Rectal smooth muscle tissue (tissue), 1 donor: Measurements from ENCODE around the gene TNPO2.

Experiments used
- H3K27ac ChIP-seq: one replicate; pipeline ENCODE4 v1.7.0; 2013; ENCODE audit warnings: low read depth, low read length, inconsistent platforms
- H3K27me3 ChIP-seq: one replicate; pipeline ENCODE4 v1.7.0; 2013; ENCODE audit warnings: low read length; ENCODE audit not compliant: control insufficient read depth, insufficient read depth
- H3K36me3 ChIP-seq: one replicate; pipeline ENCODE4 v1.7.0; 2013; ENCODE audit warnings: low read length; ENCODE audit not compliant: control insufficient read depth, insufficient read depth
- H3K4me1 ChIP-seq: one replicate; pipeline ENCODE4 v1.7.0; 2013; ENCODE audit warnings: low read length; ENCODE audit not compliant: control insufficient read depth, insufficient read depth
- H3K4me3 ChIP-seq: one replicate; pipeline ENCODE4 v1.7.0; 2013; ENCODE audit warnings: low read length
- H3K9ac ChIP-seq: one replicate; pipeline ENCODE4 v1.7.0; 2013; ENCODE audit warnings: low read length

The TNPO2 gene

GRCh38 chr19:12676384-12676792 lies 47.3 kb downstream of the TNPO2 start:
- no peak overlapping the region for H3K27ac ChIP-seq
- no peak overlapping the region for H3K9ac ChIP-seq
- no peaks in the 10 kb centered on the region for H3K27me3 ChIP-seq
- H3K36me3 ChIP-seq: peaks cover 40% of the 10 kb centered on the region
- no peaks in the 10 kb centered on the region for H3K4me1 ChIP-seq
- H3K4me3 ChIP-seq: no peak overlapping the region

- peaks cover 40% of the 10 kb centered on the region for H3K36me3 ChIP-seq
- no peak overlapping the region for H3K27ac ChIP-seq
- no peak overlapping the region for H3K9ac ChIP-seq
- no peaks in the 10 kb centered on the region for H3K4me1 ChIP-seq
- H3K27me3 ChIP-seq: no peaks in the 10 kb centered on the region
- no peak overlapping the region for H3K4me3 ChIP-seq
Observed at GRCh38 chr19:12675940-12676339, 47.8 kb downstream of the TNPO2 start.

GRCh38 chr19:12675399-12675798 lies 48.3 kb downstream of the TNPO2 start:
- Histone ChIP-seq H3K36me3 (peaks cover 40% of the 10 kb centered on the region), H3K4me1 (peaks cover 3% of the 10 kb centered on the region), H3K27ac (no peak overlapping the region), H3K27me3 (no peaks in the 10 kb centered on the region), H3K4me3 (no peak overlapping the region), H3K9ac (no peak overlapping the region)

- H3K27me3 ChIP-seq: no peaks in the 10 kb centered on the region
- H3K4me3 ChIP-seq: no peak overlapping the region
- peaks cover 30% of the 10 kb centered on the region for H3K36me3 ChIP-seq
- no peak overlapping the region for H3K27ac ChIP-seq
- H3K4me1 ChIP-seq: peaks cover 13% of the 10 kb centered on the region
- no peak overlapping the region for H3K9ac ChIP-seq
Observed at GRCh38 chr19:12672744-12673143, 51.0 kb downstream of the TNPO2 start.

GRCh38 chr19:12670159-12670928 lies 53.4 kb downstream of the TNPO2 start:
- H3K9ac ChIP-seq: peak overlapping the region; percentile 74
- peak overlapping the region; percentile 97 for H3K4me3 ChIP-seq
- no peak overlapping the region for H3K27ac ChIP-seq
- peaks cover 11% of the 10 kb centered on the region for H3K36me3 ChIP-seq
- H3K4me1 ChIP-seq: peaks cover 22% of the 10 kb centered on the region
- no peaks in the 10 kb centered on the region for H3K27me3 ChIP-seq

- Histone ChIP-seq H3K4me1 (peaks cover 22% of the 10 kb centered on the region), H3K9ac (peak overlapping the region; percentile 97), H3K36me3 (peaks cover 11% of the 10 kb centered on the region), H3K27me3 (no peaks in the 10 kb centered on the region), H3K4me3 (peak overlapping the region; percentile 97), H3K27ac (peak overlapping the region; percentile 99)
Observed at GRCh38 chr19:12669270-12670158, 54.2 kb downstream of the TNPO2 start.

GRCh38 chr19:12668932-12669269 lies 54.8 kb downstream of the TNPO2 start:
- Histone ChIP-seq H3K4me3 (peak overlapping the region; percentile 97), H3K4me1 (peaks cover 22% of the 10 kb centered on the region)

GRCh38 chr19:12668346-12668745 lies 55.4 kb downstream of the TNPO2 start:
- Histone ChIP-seq H3K27ac (peak overlapping the region; percentile 99), H3K4me3 (peak overlapping the region; percentile 97), H3K4me1 (peaks cover 22% of the 10 kb centered on the region), H3K9ac (no peak overlapping the region), H3K27me3 (no peaks in the 10 kb centered on the region), H3K36me3 (peaks cover 4% of the 10 kb centered on the region)

More at GRCh38 chr19:12668932-12669269, 54.8 kb downstream of the TNPO2 start:
- Histone ChIP-seq H3K27ac (peak overlapping the region; percentile 99), H3K27me3 (no peaks in the 10 kb centered on the region), H3K9ac (peak overlapping the region; percentile 95), H3K36me3 (peaks cover 5% of the 10 kb centered on the region)

- Histone ChIP-seq H3K9ac (no peak overlapping the region), H3K27me3 (no peaks in the 10 kb centered on the region), H3K27ac (no peak overlapping the region), H3K4me1 (peaks cover 22% of the 10 kb centered on the region), H3K4me3 (peak overlapping the region; percentile 97), H3K36me3 (peaks cover 4% of the 10 kb centered on the region)
Observed at GRCh38 chr19:12667731-12668302, 55.9 kb downstream of the TNPO2 start.

- Histone ChIP-seq H3K9ac (peak within 1 kb of the TSS; percentile 86), H3K4me1 (peaks cover 22% of the 10 kb centered on the region)
Observed at GRCh38 chr19:12666265-12667048, 57.3 kb downstream of the TNPO2 start, which contains the start of the genes MAN2B1 and WDR83. Gene MAN2B1 (minus strand): TSS chr19:12666742. CDS start chr19:12666701, 41 bp downstream. Gene WDR83 (plus strand): TSS chr19:12666807. CDS start chr19:12669791, 2,984 bp downstream.

GRCh38 chr19:12665671-12666264 lies 58.0 kb downstream of the TNPO2 start:
- Histone ChIP-seq H3K27me3 (no peaks in the 10 kb centered on the region), H3K36me3 (peaks cover 7% of the 10 kb centered on the region), H3K9ac (peak overlapping the region; percentile 66), H3K4me3 (peak overlapping the region; percentile 82), H3K4me1 (peaks cover 22% of the 10 kb centered on the region), H3K27ac (no peak overlapping the region)

More at GRCh38 chr19:12666265-12667048, 57.3 kb downstream of the TNPO2 start, which contains the start of the genes MAN2B1 and WDR83:
- H3K27me3 ChIP-seq: no peaks in the 10 kb centered on the region
- H3K36me3 ChIP-seq: peaks cover 4% of the 10 kb centered on the region
- H3K27ac ChIP-seq: peak within 1 kb of the TSS; percentile 15
- peak within 1 kb of the TSS; percentile 82 for H3K4me3 ChIP-seq
